Nephron (organoid): ENCODE results near the gene SLC47A2.

Experiments used
- H3K27ac Mint-ChIP-seq, 3 experiments: 2 replicates each; pipeline ENCODE4 v1.8.0; 2020; ENCODE audit warnings: mixed read lengths in 3 of 3, mild to moderate bottlenecking in 2 of 3, moderate library complexity in 1 of 3
- H3K27me3 Mint-ChIP-seq: 2 replicates; pipeline ENCODE4 v1.8.0; 2021; ENCODE audit warnings: low read depth, mild to moderate bottlenecking, moderate library complexity, mixed read lengths
- H3K36me3 Mint-ChIP-seq: 2 replicates; pipeline ENCODE4 v1.8.0; 2020; ENCODE audit warnings: low read depth, mixed read lengths
- H3K4me1 Mint-ChIP-seq: 2 replicates; pipeline ENCODE4 v1.8.0; 2020; ENCODE audit warnings: mixed read lengths
- H3K4me3 Mint-ChIP-seq, 3 experiments: 2 replicates each; pipeline ENCODE4 v1.8.0; 2020; ENCODE audit warnings: mild to moderate bottlenecking in 3 of 3, mixed read lengths in 3 of 3, moderate library complexity in 2 of 3
- H3K9me3 Mint-ChIP-seq: 2 replicates; pipeline ENCODE4 v1.8.0; 2020; ENCODE audit warnings: mixed read lengths
- CTCF ChIP-seq, 3 experiments: fragments of 200-600 bp; sonication (generic); IDR thresholded peaks; one replicate each; pipeline ENCODE4 v1.5.0; 2021; ENCODE audit warnings: antibody characterized with exemption in 3 of 3; ENCODE audit not compliant: unreplicated experiment in 3 of 3

SLC47A2 gene

GRCh38 chr17:19650826-19651225 is 65.6 kb downstream of the SLC47A2 start:
- peak overlapping the region; percentile 93 to 99 (median 98) for H3K4me3 Mint-ChIP-seq
- no peaks in the 10 kb centered on the region for H3K27me3 Mint-ChIP-seq

GRCh38 chr17:19649274-19649541 is 67.2 kb downstream of the SLC47A2 start:
- Mint-ChIP-seq H3K9me3 (no peaks in the 10 kb centered on the region), H3K27me3 (no peaks in the 10 kb centered on the region), H3K27ac (peak overlapping the region; percentile 87 to 98 (median 97)), H3K4me1 (peaks cover 46% of the 10 kb centered on the region), H3K4me3 (peak overlapping the region; percentile 93 to 99 (median 98)), H3K36me3 (peaks cover 27% of the 10 kb centered on the region)
- no peak for TF ChIP-seq CTCF (IDR thresholded peaks at IDR 0.05; ENCODE audit: unreplicated experiment in 3 of 3)

More at GRCh38 chr17:19650826-19651225, 65.6 kb downstream of the SLC47A2 start:
- no peak for TF ChIP-seq CTCF (IDR thresholded peaks at IDR 0.05; ENCODE audit: unreplicated experiment in 3 of 3)
- Mint-ChIP-seq H3K36me3 (peaks cover 39% of the 10 kb centered on the region), H3K27ac (peak overlapping the region in 2 of 3 experiments; percentile 57 to 71), H3K9me3 (no peaks in the 10 kb centered on the region), H3K4me1 (peaks cover 38% of the 10 kb centered on the region)

GRCh38 chr17:19648475-19649273 is 67.7 kb downstream of the SLC47A2 start, which contains the start of gene ALDH3A2:
TSS of gene ALDH3A2 (plus strand) at chr17:19648751. CDS start at chr17:19648972, 221 bp downstream.
- Mint-ChIP-seq H3K4me1 (peaks cover 46% of the 10 kb centered on the region), H3K27me3 (no peaks in the 10 kb centered on the region), H3K36me3 (peaks cover 23% of the 10 kb centered on the region), H3K27ac (peak within 1 kb of the TSS; percentile 97 to 98 (median 97)), H3K4me3 (peak within 1 kb of the TSS; percentile 93 to 99 (median 98)), H3K9me3 (no peaks in the 10 kb centered on the region)
- peak in 2 of 3 experiments; percentile 14 to 17 for TF ChIP-seq CTCF (IDR thresholded peaks at IDR 0.05; ENCODE audit: unreplicated experiment in 3 of 3)

- H3K9me3 Mint-ChIP-seq: no peaks in the 10 kb centered on the region
- H3K27ac Mint-ChIP-seq: peak overlapping the region; percentile 97 to 98 (median 97)
- peaks cover 15% of the 10 kb centered on the region for H3K36me3 Mint-ChIP-seq
- H3K4me1 Mint-ChIP-seq: peaks cover 46% of the 10 kb centered on the region
- H3K4me3 Mint-ChIP-seq: peak overlapping the region; percentile 93 to 99 (median 98)
- no peaks in the 10 kb centered on the region for H3K27me3 Mint-ChIP-seq
- TF ChIP-seq CTCF (IDR thresholded peaks at IDR 0.05; ENCODE audit: unreplicated experiment in 3 of 3): no peak
Measured at GRCh38 chr17:19647697-19648474, 68.5 kb downstream of the SLC47A2 start.

- Mint-ChIP-seq H3K9me3 (no peaks in the 10 kb centered on the region), H3K27ac (peak overlapping the region; percentile 97 to 98 (median 97)), H3K4me1 (peaks cover 44% of the 10 kb centered on the region), H3K27me3 (peaks cover 4% of the 10 kb centered on the region), H3K4me3 (peak overlapping the region; percentile 93 to 99 (median 98)), H3K36me3 (peaks cover 7% of the 10 kb centered on the region)
- no peak for TF ChIP-seq CTCF (IDR thresholded peaks at IDR 0.05; ENCODE audit: unreplicated experiment in 3 of 3)
Measured at GRCh38 chr17:19646788-19647696, 69.3 kb downstream of the SLC47A2 start.
